H9 (cell line): ENCODE results near the gene THSD4. TPM values are rescaled to one million over a fixed set of nuclear protein-coding genes. Genes with fewer than 3 reads are reported as not detected.

Experiments used
- DNase-seq: peaks from one replicate; pipeline ENCODE4 v3.0.0-alpha.2; 2017
- H2AFZ ChIP-seq: one replicate; pipeline ENCODE4 v1.6.1; 2013; ENCODE audit warnings: mild to moderate bottlenecking, low read length, control low read depth, moderate library complexity
- H2AK5ac ChIP-seq: 2 replicates; pipeline ENCODE4 v1.6.1; 2013; ENCODE audit warnings: low read length, control low read depth, mixed read lengths; ENCODE audit not compliant: insufficient read length
- H2BK120ac ChIP-seq: one replicate; pipeline ENCODE4 v1.6.1; 2013; ENCODE audit warnings: low read depth, mild to moderate bottlenecking, low read length, control low read depth, inconsistent platforms; ENCODE audit not compliant: poor library complexity, severe bottlenecking
- H2BK12ac ChIP-seq: 2 replicates; pipeline ENCODE4 v1.6.1; 2013; ENCODE audit warnings: low read length, control low read depth, mixed read lengths, low read depth; ENCODE audit not compliant: insufficient read length
- H2BK15ac ChIP-seq: 2 replicates; pipeline ENCODE4 v1.6.1; 2013; ENCODE audit warnings: low read depth, low read length, control low read depth
- H2BK20ac ChIP-seq: one replicate; pipeline ENCODE4 v1.6.1; 2013; ENCODE audit warnings: low read depth, mild to moderate bottlenecking, low read length, control low read depth, inconsistent platforms; ENCODE audit not compliant: poor library complexity, severe bottlenecking
- H2BK5ac ChIP-seq: 2 replicates; pipeline ENCODE4 v1.6.1; 2013; ENCODE audit warnings: low read length, control low read depth, mixed read lengths; ENCODE audit not compliant: insufficient read length
- H3K14ac ChIP-seq: 2 replicates; pipeline ENCODE4 v1.6.1; 2013; ENCODE audit warnings: low read length, control low read depth; ENCODE audit not compliant: insufficient read depth
- H3K18ac ChIP-seq: 2 replicates; pipeline ENCODE4 v1.6.1; 2013; ENCODE audit warnings: low read depth, mild to moderate bottlenecking, mixed read lengths, low read length, control low read depth; ENCODE audit not compliant: insufficient read length
- H3K23ac ChIP-seq: 2 replicates; pipeline ENCODE4 v1.6.1; 2013; ENCODE audit warnings: low read length, control low read depth, mixed read lengths, low read depth; ENCODE audit not compliant: insufficient read length
- H3K23me2 ChIP-seq: 2 replicates; pipeline ENCODE4 v1.6.1; 2013; ENCODE audit warnings: low read depth, mild to moderate bottlenecking, mixed read lengths, low read length, control low read depth; ENCODE audit not compliant: insufficient read length, poor library complexity, severe bottlenecking
- H3K27ac ChIP-seq: 2 replicates; pipeline ENCODE4 v1.5.1; 2013; ENCODE audit warnings: low read length, control low read depth, mixed read lengths, low read depth; ENCODE audit not compliant: insufficient read length
- H3K27me3 ChIP-seq: 2 replicates; pipeline ENCODE4 v1.6.1; 2013; ENCODE audit warnings: low read length, control low read depth, inconsistent platforms; ENCODE audit not compliant: insufficient read depth
- H3K4ac ChIP-seq: 2 replicates; pipeline ENCODE4 v1.6.1; 2013; ENCODE audit warnings: low read depth, mild to moderate bottlenecking, control low read depth, inconsistent platforms, low read length, moderate library complexity
- H3K4me1 ChIP-seq: 2 replicates; pipeline ENCODE4 v1.6.1; 2013; ENCODE audit warnings: low read length, control low read depth, inconsistent platforms; ENCODE audit not compliant: insufficient read depth
- H3K4me2 ChIP-seq: 2 replicates; pipeline ENCODE4 v1.6.1; 2013; ENCODE audit warnings: low read length, control low read depth, mixed read lengths; ENCODE audit not compliant: insufficient read length, insufficient read depth
- H3K56ac ChIP-seq: 2 replicates; pipeline ENCODE4 v1.6.1; 2013; ENCODE audit warnings: low read depth, mild to moderate bottlenecking, mixed read lengths, low read length, control low read depth; ENCODE audit not compliant: insufficient read length
- H3K79me1 ChIP-seq: 2 replicates; pipeline ENCODE4 v1.6.1; 2013; ENCODE audit warnings: low read depth, mild to moderate bottlenecking, moderate library complexity, low read length, control low read depth, inconsistent platforms; ENCODE audit not compliant: insufficient read depth, poor library complexity, severe bottlenecking
- H3K79me2 ChIP-seq: 2 replicates; pipeline ENCODE4 v1.6.1; 2013; ENCODE audit warnings: low read length, control low read depth, inconsistent platforms; ENCODE audit not compliant: insufficient read depth
- H3K9ac ChIP-seq: 2 replicates; pipeline ENCODE4 v1.6.1; 2013; ENCODE audit warnings: low read length, control low read depth, mixed read lengths; ENCODE audit not compliant: insufficient read length; ENCODE audit errors: extremely low read depth
- H3K9me3 ChIP-seq: one replicate; pipeline ENCODE4 v1.6.1; 2013; ENCODE audit warnings: low read depth, low read length, inconsistent platforms; ENCODE audit not compliant: control insufficient read depth
- H3T11ph ChIP-seq: one replicate; pipeline ENCODE4 v1.6.1; 2013; ENCODE audit warnings: mild to moderate bottlenecking, low read length, control low read depth, inconsistent platforms
- H4K20me1 ChIP-seq: one replicate; pipeline ENCODE4 v1.6.1; 2013; ENCODE audit not compliant: control insufficient read depth, insufficient read length, insufficient read depth
- H4K5ac ChIP-seq: 2 replicates; pipeline ENCODE4 v1.6.1; 2013; ENCODE audit warnings: low read depth, mild to moderate bottlenecking, mixed read lengths, low read length, control low read depth; ENCODE audit not compliant: insufficient read length
- H4K8ac ChIP-seq: replicated peaks from 2 replicates; pipeline ENCODE4 v1.6.1; 2013; ENCODE audit warnings: low read length, control low read depth, mixed read lengths, low read depth; ENCODE audit not compliant: insufficient read length
- H4K91ac ChIP-seq: 2 replicates; pipeline ENCODE4 v1.6.1; 2013; ENCODE audit warnings: low read depth, mild to moderate bottlenecking, moderate library complexity, mixed read lengths, low read length, control low read depth; ENCODE audit not compliant: insufficient read length
- H3K27ac Mint-ChIP-seq, 3 experiments: 2 replicates in 2 of 3; 3 replicates in 1 of 3; pipeline ENCODE4 v1.8.0; 2020 to 2021; ENCODE audit warnings: mixed read lengths in 3 of 3, mild to moderate bottlenecking in 1 of 3, moderate library complexity in 1 of 3
- H3K27me3 Mint-ChIP-seq: 2 replicates; pipeline ENCODE4 v1.8.0; 2021; ENCODE audit warnings: low read depth, mild to moderate bottlenecking, moderate library complexity, mixed read lengths
- H3K36me3 Mint-ChIP-seq, 3 experiments: 2 replicates in 2 of 3; 3 replicates in 1 of 3; pipeline ENCODE4 v1.8.0; 2020 to 2021; ENCODE audit warnings: low read depth in 3 of 3, mixed read lengths in 3 of 3; ENCODE audit not compliant: insufficient read depth in 1 of 3
- H3K4me1 Mint-ChIP-seq, 2 experiments: 2 replicates each; pipeline ENCODE4 v1.8.0; 2020; ENCODE audit warnings: mixed read lengths in 2 of 2
- H3K4me3 Mint-ChIP-seq, 2 experiments: 2 replicates in 1 of 2; 3 replicates in 1 of 2; pipeline ENCODE4 v1.8.0; 2020 to 2021; ENCODE audit warnings: mild to moderate bottlenecking in 2 of 2, mixed read lengths in 2 of 2, moderate library complexity in 1 of 2
- H3K9me3 Mint-ChIP-seq, 2 experiments: 2 replicates in 1 of 2; 3 replicates in 1 of 2; pipeline ENCODE4 v1.8.0; 2020; ENCODE audit warnings: mild to moderate bottlenecking in 2 of 2, mixed read lengths in 2 of 2, moderate library complexity in 1 of 2
- CTCF ChIP-seq: fragments of 200-600 bp; sonication (generic); conservative IDR thresholded peaks from 3 replicates; pipeline ENCODE4 v1.8.0; 2021; ENCODE audit warnings: antibody characterized with exemption, mild to moderate bottlenecking
- WGBS: extraction: QIAGEN DNeasy Blood & Tissue Kit; methylation state at CpG from one replicate; pipeline ENCODE4 v1.1.7; 2013; ENCODE audit warnings: missing lambda C conversion rate, low lambda C conversion rate, mixed read lengths; ENCODE audit not compliant: insufficient read length; ENCODE audit errors: extremely low coverage; 5-methylcytosine and 5-hydroxymethylcytosine counted together
- total RNA-seq: library from RNA; stranded (reverse); gene quantifications from 2 replicates; pipeline ENCODE4 v1.2.1, GENCODE V29; 2021

Gene THSD4
- total RNA-seq, 1 experiment from 2014 or later = 5.5 TPM

DNA sequence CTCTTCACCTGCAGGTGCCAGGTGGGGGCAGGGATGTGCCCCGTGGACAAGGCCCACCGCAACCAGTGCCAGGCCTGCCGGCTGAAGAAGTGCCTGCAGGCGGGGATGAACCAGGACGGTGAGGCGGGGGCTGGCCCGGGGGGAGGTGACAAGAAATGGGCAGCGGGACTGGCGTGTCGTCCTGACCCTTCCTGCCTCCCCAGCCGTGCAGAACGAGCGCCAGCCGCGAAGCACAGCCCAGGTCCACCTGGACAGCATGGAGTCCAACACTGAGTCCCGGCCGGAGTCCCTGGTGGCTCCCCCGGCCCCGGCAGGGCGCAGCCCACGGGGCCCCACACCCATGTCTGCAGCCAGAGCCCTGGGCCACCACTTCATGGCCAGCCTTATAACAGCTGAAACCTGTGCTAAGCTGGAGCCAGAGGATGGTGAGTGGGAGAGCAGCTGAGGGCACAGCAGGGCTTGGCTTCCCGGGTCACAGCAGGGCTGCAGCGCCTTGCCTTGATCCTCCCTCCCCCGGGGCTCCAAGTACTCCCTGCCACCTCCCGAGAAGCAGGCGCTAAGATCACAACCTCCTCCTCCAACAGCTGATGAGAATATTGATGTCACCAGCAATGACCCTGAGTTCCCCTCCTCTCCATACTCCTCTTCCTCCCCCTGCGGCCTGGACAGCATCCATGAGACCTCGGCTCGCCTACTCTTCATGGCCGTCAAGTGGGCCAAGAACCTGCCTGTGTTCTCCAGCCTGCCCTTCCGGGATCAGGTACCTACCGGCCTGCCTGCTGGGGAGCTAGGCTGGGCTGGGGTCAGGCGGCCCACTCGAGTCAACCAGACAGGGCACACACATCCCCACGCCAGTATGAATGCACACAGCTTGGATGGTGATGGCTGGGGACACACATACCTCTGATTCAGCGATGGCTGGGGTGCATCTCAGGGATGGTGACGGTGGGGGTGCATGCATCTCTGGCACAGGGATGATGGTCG, 696.8 kb downstream of the THSD4 start:
- Histone ChIP-seq H3K23me2 (no peaks in the 10 kb centered on the region), H3K56ac (no peak overlapping the region), H2BK15ac (no peak overlapping the region), H4K5ac (no peak overlapping the region), H3K9ac (no peak overlapping the region), H2BK20ac (no peak overlapping the region), H3K18ac (no peak overlapping the region), H3K4me2 (no peak overlapping the region), H3K27me3 (no peaks in the 10 kb centered on the region), H3K79me2 (no peaks in the 10 kb centered on the region), H4K91ac (no peak overlapping the region), H2BK12ac (no peak overlapping the region), H3T11ph (no peak overlapping the region), H3K14ac (no peak overlapping the region), H3K4me1 (peaks cover 3% of the 10 kb centered on the region; the same call in 1 of the 2 replicates), H2AK5ac (no peak overlapping the region), H2BK5ac (no peak overlapping the region), H2AFZ (no peak overlapping the region), H4K8ac (no peak overlapping the region), H3K23ac (no peak overlapping the region), H2BK120ac (no peak overlapping the region), H4K20me1 (no peaks in the 10 kb centered on the region), H3K9me3 (no peaks in the 10 kb centered on the region), H3K79me1 (no peaks in the 10 kb centered on the region), H3K4ac (no peak overlapping the region), H3K27ac (no peak overlapping the region)
- TF ChIP-seq CTCF = no peak
- H3K4me3 Mint-ChIP-seq = no peak overlapping the region
- H3K9me3 Mint-ChIP-seq = no peaks in the 10 kb centered on the region
- peaks cover 4% of the 10 kb centered on the region for H3K27me3 Mint-ChIP-seq
- no peak for DNase-seq
- H3K36me3 Mint-ChIP-seq = no peaks in the 10 kb centered on the region; a peak in 1 of 7 replicates
- H3K27ac Mint-ChIP-seq = peak overlapping the region in 1 of 3 experiments; percentile 97; a peak in 1 of 7 replicates
- H3K4me1 Mint-ChIP-seq = peaks cover 20 to 26% of the 10 kb centered on the region in 2 experiments
- no CpG with 5 or more reads among the region's 38 CpGs for WGBS
